ENCODE results near the gene MOSPD3. TPM values are rescaled to one million over a fixed set of nuclear protein-coding genes. Genes with fewer than 3 reads are reported as not detected.

The MOSPD3 gene
- total and polyA plus RNA-seq, 10 of the 15 experiments (the other 5 are each of a cell fraction or from before 2014, with no cell fraction given), result 0.61 to 13.6 (median 4.1) TPM

DNA sequence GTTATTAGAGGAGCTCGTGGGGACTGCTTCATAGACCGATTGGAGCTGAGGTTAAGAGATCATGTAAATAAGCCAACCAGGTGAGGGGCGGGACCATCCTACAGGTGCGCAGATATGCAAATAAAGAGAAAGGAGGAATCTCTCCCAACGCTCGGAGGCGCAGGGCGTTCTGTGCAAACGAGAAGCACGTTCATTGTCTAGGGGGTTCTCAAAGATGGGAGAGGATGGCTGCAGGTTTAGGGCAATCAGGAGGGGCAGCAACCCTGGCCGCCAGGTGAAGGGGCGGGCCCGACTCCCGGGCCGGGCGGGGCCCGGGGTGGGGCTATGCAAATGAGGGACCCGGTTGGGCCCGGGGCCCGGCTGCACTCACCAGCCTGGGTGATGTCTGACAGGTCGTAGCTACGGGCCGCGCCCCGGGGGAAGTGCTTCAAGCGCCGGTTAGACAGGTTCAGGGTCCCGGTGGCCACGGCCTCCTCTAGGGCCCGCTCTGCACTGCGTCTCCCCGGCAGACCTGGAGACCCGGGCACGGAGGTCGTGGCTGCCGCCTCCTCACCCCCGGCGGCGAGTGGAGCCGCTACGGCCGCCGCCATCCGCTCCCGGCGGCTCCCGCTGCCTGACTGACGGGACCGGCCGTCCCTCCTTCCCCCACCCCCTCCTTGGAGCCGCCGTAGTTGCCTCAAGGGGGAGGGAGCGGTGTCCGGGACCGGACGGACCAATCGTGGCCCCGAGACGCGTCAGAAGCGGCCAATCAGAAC lies 26.7 kb upstream of the MOSPD3 start, which contains the start of gene LRCH4 (continued):
- peak; percentile 44 for TF ChIP-seq SIX5 (IDR thresholded peaks at IDR 0.05; ENCODE audit: low read depth, low read length, severe bottlenecking)
- TF ChIP-seq MXI1 (IDR thresholded peaks at IDR 0.05; ENCODE audit: low read depth, low read length), result peak; percentile 45; the same call in 1 of the 2 replicates
- 0 out of 2 replicates have a peak, but pooled peaks have one; percentile 59 for TF ChIP-seq STAT1 (conservative IDR thresholded peaks at IDR 0.05)
- TF ChIP-seq FOXM1 (IDR thresholded peaks at IDR 0.05; ENCODE audit: low read depth, low read length), result no peak; the same call in 1 of the 2 replicates
- no peak for TF ChIP-seq MYB (IDR thresholded peaks at IDR 0.05; ENCODE audit: borderline replicate concordance, low read depth, low read length)
- peak; percentile 33; the same call in 1 of the 2 replicates for TF ChIP-seq PAX5 (IDR thresholded peaks at IDR 0.05; ENCODE audit: borderline replicate concordance, low read depth, low read length)
- TF ChIP-seq NR2F1 (conservative IDR thresholded peaks at IDR 0.05), result peak; percentile 51
- no peak for TF ChIP-seq ZBED1 (IDR thresholded peaks at IDR 0.05; ENCODE audit: borderline replicate concordance)
- TF ChIP-seq RAD21 (IDR thresholded peaks at IDR 0.05; ENCODE audit: insufficient read depth, low read depth, low read length), result no peak
- no peak; the same call in 1 of the 2 replicates for TF ChIP-seq DPF2 (IDR thresholded peaks at IDR 0.05)
- TF ChIP-seq MEF2A (IDR thresholded peaks at IDR 0.05; ENCODE audit: insufficient read depth, low read depth, low read length), result 0 out of 2 replicates have a peak, but pooled peaks have one; percentile 36
- TF ChIP-seq LARP7 (IDR thresholded peaks at IDR 0.05), result peak; percentile 97
- TF ChIP-seq, protein P1, sequence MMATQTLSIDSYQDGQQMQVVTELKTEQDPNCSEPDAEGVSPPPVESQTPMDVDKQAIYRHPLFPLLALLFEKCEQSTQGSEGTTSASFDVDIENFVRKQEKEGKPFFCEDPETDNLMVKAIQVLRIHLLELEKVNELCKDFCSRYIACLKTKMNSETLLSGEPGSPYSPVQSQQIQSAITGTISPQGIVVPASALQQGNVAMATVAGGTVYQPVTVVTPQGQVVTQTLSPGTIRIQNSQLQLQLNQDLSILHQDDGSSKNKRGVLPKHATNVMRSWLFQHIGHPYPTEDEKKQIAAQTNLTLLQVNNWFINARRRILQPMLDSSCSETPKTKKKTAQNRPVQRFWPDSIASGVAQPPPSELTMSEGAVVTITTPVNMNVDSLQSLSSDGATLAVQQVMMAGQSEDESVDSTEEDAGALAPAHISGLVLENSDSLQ (IDR thresholded peaks at IDR 0.05), result no peak
- TF ChIP-seq CBX5 (IDR thresholded peaks at IDR 0.05; ENCODE audit: low read depth), result no peak
- TF ChIP-seq, protein P2, sequence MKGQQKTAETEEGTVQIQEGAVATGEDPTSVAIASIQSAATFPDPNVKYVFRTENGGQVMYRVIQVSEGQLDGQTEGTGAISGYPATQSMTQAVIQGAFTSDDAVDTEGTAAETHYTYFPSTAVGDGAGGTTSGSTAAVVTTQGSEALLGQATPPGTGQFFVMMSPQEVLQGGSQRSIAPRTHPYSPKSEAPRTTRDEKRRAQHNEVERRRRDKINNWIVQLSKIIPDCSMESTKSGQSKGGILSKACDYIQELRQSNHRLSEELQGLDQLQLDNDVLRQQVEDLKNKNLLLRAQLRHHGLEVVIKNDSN (IDR thresholded peaks at IDR 0.05; ENCODE audit: borderline replicate concordance, extremely low read length, insufficient read depth, low read depth, low read length), result no peak
- TF ChIP-seq TAF1 (IDR thresholded peaks at IDR 0.05; ENCODE audit: borderline replicate concordance, low read depth, low read length), result peak; percentile 95
- no peak for TF ChIP-seq ZNF274 (IDR thresholded peaks at IDR 0.05; ENCODE audit: insufficient read depth, insufficient read length)
- TF ChIP-seq HCFC1 (IDR thresholded peaks at IDR 0.05; ENCODE audit: low read length), result peak; percentile 61
- no peak for TF ChIP-seq RAD51 (IDR thresholded peaks at IDR 0.05)
- peak; percentile 91 for TF ChIP-seq GATAD2B (conservative IDR thresholded peaks at IDR 0.05; ENCODE audit: low read depth)
- TF ChIP-seq, protein P3, sequence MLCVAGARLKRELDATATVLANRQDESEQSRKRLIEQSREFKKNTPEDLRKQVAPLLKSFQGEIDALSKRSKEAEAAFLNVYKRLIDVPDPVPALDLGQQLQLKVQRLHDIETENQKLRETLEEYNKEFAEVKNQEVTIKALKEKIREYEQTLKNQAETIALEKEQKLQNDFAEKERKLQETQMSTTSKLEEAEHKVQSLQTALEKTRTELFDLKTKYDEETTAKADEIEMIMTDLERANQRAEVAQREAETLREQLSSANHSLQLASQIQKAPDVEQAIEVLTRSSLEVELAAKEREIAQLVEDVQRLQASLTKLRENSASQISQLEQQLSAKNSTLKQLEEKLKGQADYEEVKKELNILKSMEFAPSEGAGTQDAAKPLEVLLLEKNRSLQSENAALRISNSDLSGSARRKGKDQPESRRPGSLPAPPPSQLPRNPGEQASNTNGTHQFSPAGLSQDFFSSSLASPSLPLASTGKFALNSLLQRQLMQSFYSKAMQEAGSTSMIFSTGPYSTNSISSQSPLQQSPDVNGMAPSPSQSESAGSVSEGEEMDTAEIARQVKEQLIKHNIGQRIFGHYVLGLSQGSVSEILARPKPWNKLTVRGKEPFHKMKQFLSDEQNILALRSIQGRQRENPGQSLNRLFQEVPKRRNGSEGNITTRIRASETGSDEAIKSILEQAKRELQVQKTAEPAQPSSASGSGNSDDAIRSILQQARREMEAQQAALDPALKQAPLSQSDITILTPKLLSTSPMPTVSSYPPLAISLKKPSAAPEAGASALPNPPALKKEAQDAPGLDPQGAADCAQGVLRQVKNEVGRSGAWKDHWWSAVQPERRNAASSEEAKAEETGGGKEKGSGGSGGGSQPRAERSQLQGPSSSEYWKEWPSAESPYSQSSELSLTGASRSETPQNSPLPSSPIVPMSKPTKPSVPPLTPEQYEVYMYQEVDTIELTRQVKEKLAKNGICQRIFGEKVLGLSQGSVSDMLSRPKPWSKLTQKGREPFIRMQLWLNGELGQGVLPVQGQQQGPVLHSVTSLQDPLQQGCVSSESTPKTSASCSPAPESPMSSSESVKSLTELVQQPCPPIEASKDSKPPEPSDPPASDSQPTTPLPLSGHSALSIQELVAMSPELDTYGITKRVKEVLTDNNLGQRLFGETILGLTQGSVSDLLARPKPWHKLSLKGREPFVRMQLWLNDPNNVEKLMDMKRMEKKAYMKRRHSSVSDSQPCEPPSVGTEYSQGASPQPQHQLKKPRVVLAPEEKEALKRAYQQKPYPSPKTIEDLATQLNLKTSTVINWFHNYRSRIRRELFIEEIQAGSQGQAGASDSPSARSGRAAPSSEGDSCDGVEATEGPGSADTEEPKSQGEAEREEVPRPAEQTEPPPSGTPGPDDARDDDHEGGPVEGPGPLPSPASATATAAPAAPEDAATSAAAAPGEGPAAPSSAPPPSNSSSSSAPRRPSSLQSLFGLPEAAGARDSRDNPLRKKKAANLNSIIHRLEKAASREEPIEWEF (IDR thresholded peaks at IDR 0.05; ENCODE audit: insufficient replicate concordance, low read depth, low read length), result no peak
